GM12878 (cell line): ENCODE measurements around the gene VASH2. TPM values are rescaled to one million over a fixed set of nuclear protein-coding genes. Genes with fewer than 3 reads are reported as not detected.

Source experiments
- ATAC-seq: fragments of 200-7000 bp; cut with Tn5 transposase; 3 replicates; pipeline ENCODE4 v1.9.1; 2020; ENCODE audit warnings: mild to moderate bottlenecking, moderate library complexity
- BruUV-seq: library from RNA; stranded (reverse); fragments of 400-500 nt; replicated peaks from 2 replicates; lab custom pipeline; 2021; lab: Mats Ljungman, UMichigan
- CTCF ChIA-PET: fragments of 300-600 bp; sonication (Branson Sonifier 250); formaldehyde crosslinking; extraction: SDS; loops from one replicate; lab custom pipeline; 2021; ENCODE audit warnings: inconsistent platforms; lab: Yijun Ruan, JAX
- POLR2A ChIA-PET: fragments of 350-600 bp; formaldehyde crosslinking; extraction: SDS; loops from one replicate; lab custom pipeline; 2021; ENCODE audit warnings: inconsistent platforms; lab: Charles Lee
- RAD21 ChIA-PET: fragments of 300-600 bp; sonication (Branson Sonifier 250); formaldehyde crosslinking; loops from one replicate; lab custom pipeline; 2023; ENCODE audit warnings: antibody characterized with exemption; ENCODE audit not compliant: unreplicated experiment; lab: Charles Lee
- SMC1A ChIA-PET: fragments of 300-600 bp; sonication (Branson Sonifier 250); formaldehyde crosslinking; loops from one replicate; lab custom pipeline; 2023; ENCODE audit not compliant: unreplicated experiment, uncharacterized antibody; lab: Charles Lee
- DNase-seq: peaks from one replicate; pipeline ENCODE4 v3.0.0-alpha.2; 2011; ENCODE audit warnings: low read depth, low spot score
- FAIRE-seq: peaks from 3 replicates; lab custom pipeline; 2011; peaks lifted over from hg19 to GRCh38; lab: Jason Lieb, UNC
- H2AFZ ChIP-seq: 2 replicates; pipeline ENCODE4 v1.6.0; 2011; ENCODE audit warnings: low read depth, low read length, control low read depth; ENCODE audit not compliant: control insufficient read depth
- H3K27ac ChIP-seq: 2 replicates; pipeline ENCODE4 v1.5.1; 2011; ENCODE audit warnings: control low read depth; ENCODE audit not compliant: control insufficient read depth, insufficient read depth
- H3K27me3 ChIP-seq, 2 experiments: replicated peaks in 1 of 2; 2 replicates each; pipeline versions ENCODE4 v1.6.0 to v1.6.1; 2011; ENCODE audit warnings: low read length in 1 of 2; ENCODE audit not compliant: control insufficient read depth in 2 of 2, insufficient read depth in 2 of 2
- H3K36me3 ChIP-seq, 2 experiments: 2 replicates each; pipeline ENCODE4 v1.5.1; 2011; ENCODE audit warnings: low read length in 1 of 2; ENCODE audit not compliant: control insufficient read depth in 2 of 2, insufficient read depth in 2 of 2
- H3K4me1 ChIP-seq: 2 replicates; pipeline ENCODE4 v1.6.1; 2011; ENCODE audit warnings: mild to moderate bottlenecking, low read length, moderate library complexity, mixed read lengths; ENCODE audit not compliant: control insufficient read depth, insufficient read depth
- H3K4me2 ChIP-seq: 2 replicates; pipeline ENCODE4 v1.6.0; 2011; ENCODE audit warnings: control low read depth; ENCODE audit not compliant: control insufficient read depth, insufficient read depth
- H3K4me3 ChIP-seq: fragments of 200-600 bp; sonication (generic); 2 replicates; pipeline ENCODE4 v1.5.1; 2016
- H3K79me2 ChIP-seq: 2 replicates; pipeline ENCODE4 v1.6.0; 2011; ENCODE audit warnings: low read length; ENCODE audit not compliant: control insufficient read depth, insufficient read depth
- H3K9ac ChIP-seq: 2 replicates; pipeline ENCODE4 v1.8.0; 2011; ENCODE audit warnings: low read length, control low read depth, mixed read lengths; ENCODE audit not compliant: control insufficient read depth, insufficient read depth
- H3K9me3 ChIP-seq: replicated peaks from 3 replicates; pipeline ENCODE4 v1.5.1; 2011; ENCODE audit warnings: mild to moderate bottlenecking, low read length; ENCODE audit not compliant: control insufficient read depth, insufficient read depth
- H4K20me1 ChIP-seq: 2 replicates; pipeline ENCODE4 v1.6.0; 2011; ENCODE audit not compliant: control insufficient read depth, insufficient read depth
- ETV6 ChIP-seq, 2 experiments: fragments of 450-650 bp in 1 of 2; IDR thresholded peaks in 1 of 2; conservative IDR thresholded peaks in 1 of 2; 2 replicates each; pipeline ENCODE4 v1.6.1; 2014; ENCODE audit warnings: antibody characterized with exemption in 1 of 2, borderline replicate concordance in 1 of 2, low read depth in 1 of 2, mild to moderate bottlenecking in 1 of 2, moderate library complexity in 1 of 2
- MTA3 ChIP-seq: IDR thresholded peaks from 2 replicates; pipeline ENCODE4 v1.6.1; 2012; ENCODE audit warnings: low read length, inconsistent platforms, borderline replicate concordance
- WGBS: methylation state at CpG from one replicate; pipeline ENCODE4 v1.1.6; 2016; ENCODE audit warnings: low lambda C conversion rate; ENCODE audit not compliant: insufficient replicate concordance, insufficient coverage; ENCODE audit errors: missing lambda C conversion rate; 5-methylcytosine and 5-hydroxymethylcytosine counted together
- in situ Hi-C: fragments of 300-500 bp; cut with MboI; formaldehyde crosslinking; loops from 9 replicates; pipeline ENCODE4 v1.14.3; 2018; ENCODE audit warnings: mixed read lengths
- intact Hi-C: fragments of 100-400 bp; cut with micrococcal nuclease; formaldehyde crosslinking; loops from one replicate; pipeline ENCODE4 v1.14.2; 2022; ENCODE audit not compliant: unreplicated experiment
- polyA plus RNA-seq, 11 experiments: library from polyadenylated mRNA; depleted of rRNA in 4 of 11; unstranded in 6 of 11; stranded (reverse) in 5 of 11; fragments of >200 nt; fragmentation: Nextera tagmentation in 4 of 11; fragmentation: Illumina TruSeq in 1 of 11; extraction: Ambion mirVana in 4 of 11; extraction: Trizol in 1 of 11; gene quantifications; 1 replicate in 1 of 11; 2 replicates in 10 of 11; pipeline versions ENCODE4 v1.2.1 to v1.2.3, GENCODE V29; 2011 to 2016; ENCODE audit warnings: inconsistent platforms in 2 of 11, missing spikeins in 2 of 11, low read depth in 1 of 11
- total RNA-seq, 4 experiments: library from RNA; depleted of rRNA in 3 of 4; stranded (reverse); fragments of >200 nt in 3 of 4; fragmentation: Illumina TruSeq in 1 of 4; extraction: Trizol in 1 of 4; gene quantifications; 2 replicates each; pipeline versions ENCODE4 v1.2.1 to v1.2.3, GENCODE V29; 2013 to 2021
- TF ChIP-seq, protein P1 (sequence below): IDR thresholded peaks from 2 replicates; pipeline ENCODE4 v1.6.1; 2012; ENCODE audit warnings: mild to moderate bottlenecking, low read depth, low read length

VASH2 gene
- total and polyA plus RNA-seq, 10 of the 15 experiments (the other 5 are each of a cell fraction or from before 2014, with no cell fraction given) = 5.4 to 29.7 (median 21.7) TPM

DNA sequence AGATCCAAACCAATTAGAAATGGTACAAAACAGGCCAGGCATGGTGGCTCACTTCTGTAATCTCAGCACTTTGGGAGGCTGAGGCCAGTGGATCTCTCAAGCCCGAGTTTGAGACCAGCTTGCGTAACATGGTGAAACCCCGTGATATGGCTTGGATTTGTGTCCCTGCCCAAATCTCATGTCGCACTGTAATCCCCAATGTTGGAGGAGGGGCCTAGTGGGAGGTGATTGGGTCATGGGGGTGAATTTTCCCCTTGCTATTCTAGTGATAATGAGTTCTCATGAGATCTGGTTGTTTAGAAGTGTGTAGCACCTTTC, 7.0 kb upstream of the VASH2 start:
- Histone ChIP-seq H3K4me2 (no peak overlapping the region), H3K27ac (no peak overlapping the region), H3K79me2 (no peaks in the 10 kb centered on the region), H3K4me1 (peaks cover 41% of the 10 kb centered on the region), H2AFZ (no peak overlapping the region), H3K9ac (no peak overlapping the region), H3K27me3 (no peaks in the 10 kb centered on the region), H4K20me1 (no peaks in the 10 kb centered on the region), H3K4me3 (no peak overlapping the region), H3K9me3 (no peaks in the 10 kb centered on the region), H3K36me3 (no peaks in the 10 kb centered on the region)
- ChIA-PET SMC1A (interaction anchor here (0.9 to 1.7 kb wide), 4 partner anchors 10 to 44 kb away, joined by 3 to 6 read pairs (median 3); no protein-coding TSS in a partner anchor), POLR2A (interaction anchor here (1.3 to 1.5 kb wide), 3 partner anchors 10 to 86 kb away, joined by 3 to 8 read pairs (median 5); partner anchors contain the start of gene FLVCR1), RAD21 (interaction anchor here (1.0 to 1.3 kb wide), 4 partner anchors 9 to 128 kb away, joined by 3 to 5 read pairs (median 4); no protein-coding TSS in a partner anchor), CTCF (interaction anchor here (1.1 to 1.8 kb wide), 4 partner anchors 11 to 39 kb away, joined by 3 to 5 read pairs (median 4); no protein-coding TSS in a partner anchor)
- ATAC-seq (no peak), DNase-seq (no peak), FAIRE-seq (no peak)
- no TSS peak for BruUV-seq
- intact Hi-C loops = no loop called here
- TF ChIP-seq MTA3 (no peak), ETV6 (conservative IDR thresholded peaks at IDR 0.05 in 1 of 2, IDR thresholded peaks at IDR 0.05 in 1 of 2; ENCODE audit: borderline replicate concordance in 1 of 2, low read depth in 1 of 2) (0 out of 4 replicates have a peak, but pooled peaks of 1 of the 2 experiments have one; percentile 11)
- TF ChIP-seq, protein P1, sequence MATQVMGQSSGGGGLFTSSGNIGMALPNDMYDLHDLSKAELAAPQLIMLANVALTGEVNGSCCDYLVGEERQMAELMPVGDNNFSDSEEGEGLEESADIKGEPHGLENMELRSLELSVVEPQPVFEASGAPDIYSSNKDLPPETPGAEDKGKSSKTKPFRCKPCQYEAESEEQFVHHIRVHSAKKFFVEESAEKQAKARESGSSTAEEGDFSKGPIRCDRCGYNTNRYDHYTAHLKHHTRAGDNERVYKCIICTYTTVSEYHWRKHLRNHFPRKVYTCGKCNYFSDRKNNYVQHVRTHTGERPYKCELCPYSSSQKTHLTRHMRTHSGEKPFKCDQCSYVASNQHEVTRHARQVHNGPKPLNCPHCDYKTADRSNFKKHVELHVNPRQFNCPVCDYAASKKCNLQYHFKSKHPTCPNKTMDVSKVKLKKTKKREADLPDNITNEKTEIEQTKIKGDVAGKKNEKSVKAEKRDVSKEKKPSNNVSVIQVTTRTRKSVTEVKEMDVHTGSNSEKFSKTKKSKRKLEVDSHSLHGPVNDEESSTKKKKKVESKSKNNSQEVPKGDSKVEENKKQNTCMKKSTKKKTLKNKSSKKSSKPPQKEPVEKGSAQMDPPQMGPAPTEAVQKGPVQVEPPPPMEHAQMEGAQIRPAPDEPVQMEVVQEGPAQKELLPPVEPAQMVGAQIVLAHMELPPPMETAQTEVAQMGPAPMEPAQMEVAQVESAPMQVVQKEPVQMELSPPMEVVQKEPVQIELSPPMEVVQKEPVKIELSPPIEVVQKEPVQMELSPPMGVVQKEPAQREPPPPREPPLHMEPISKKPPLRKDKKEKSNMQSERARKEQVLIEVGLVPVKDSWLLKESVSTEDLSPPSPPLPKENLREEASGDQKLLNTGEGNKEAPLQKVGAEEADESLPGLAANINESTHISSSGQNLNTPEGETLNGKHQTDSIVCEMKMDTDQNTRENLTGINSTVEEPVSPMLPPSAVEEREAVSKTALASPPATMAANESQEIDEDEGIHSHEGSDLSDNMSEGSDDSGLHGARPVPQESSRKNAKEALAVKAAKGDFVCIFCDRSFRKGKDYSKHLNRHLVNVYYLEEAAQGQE = no peak
- 97% methylated on average over 4 of the region's 4 CpGs for WGBS
- in situ Hi-C loops = no loop called here
